Measurements from ENCODE around the gene IGSF21. TPM values are rescaled to one million over a fixed set of nuclear protein-coding genes. Genes with fewer than 3 reads are reported as not detected.

IGSF21 gene
- total RNA-seq, 3 donors from 2014 or later (not counting 1 experiment from before 2014, with no cell fraction given): not detected

- no peak overlapping the region for H3K27ac Mint-ChIP-seq
- Histone ChIP-seq H3K36me3 (ENCODE audit: control insufficient read depth, insufficient read depth, low read length) (no peaks in the 10 kb centered on the region), H3K4me1 (ENCODE audit: control insufficient read depth, insufficient read depth, low read length) (no peaks in the 10 kb centered on the region), H3K27me3 (ENCODE audit: control insufficient read depth, insufficient read depth, low read length) (no peaks in the 10 kb centered on the region), H3K4me3 (ENCODE audit: low read length) (no peak overlapping the region), H3K27ac (ENCODE audit: low read length) (no peak overlapping the region), H3K9me3 (ENCODE audit: control insufficient read depth, insufficient read depth, low read length) (no peaks in the 10 kb centered on the region)
- H3K9me3 Mint-ChIP-seq: no peaks in the 10 kb centered on the region
- TF ChIP-seq CTCF (IDR thresholded peaks at IDR 0.05): no peak
- H3K36me3 Mint-ChIP-seq: no peaks in the 10 kb centered on the region
- H3K4me3 Mint-ChIP-seq: no peak overlapping the region
- no peak for DNase-seq
- intact Hi-C loops (cut with micrococcal nuclease): no loop called here
- no peak for ATAC-seq
- WGBS (ENCODE audit: insufficient coverage): 75% methylated on average over 7 of the region's 7 CpGs
- no peaks in the 10 kb centered on the region for H3K4me1 Mint-ChIP-seq
- H3K27me3 Mint-ChIP-seq (ENCODE audit: low read depth in 2 of 2): peaks cover 13 to 17% of the 10 kb centered on the region in 2 donors
Observed at GRCh38 chr1:18396247-18396980, 288.8 kb downstream of the IGSF21 start.

- DNase-seq (no peak), ATAC-seq (no peak)
- Mint-ChIP-seq H3K27me3 (ENCODE audit: low read depth in 2 of 2) (peaks cover 16 to 17% of the 10 kb centered on the region in 2 donors), H3K27ac (no peak overlapping the region), H3K9me3 (no peaks in the 10 kb centered on the region), H3K4me1 (no peaks in the 10 kb centered on the region), H3K36me3 (no peaks in the 10 kb centered on the region), H3K4me3 (no peak overlapping the region)
- TF ChIP-seq CTCF (IDR thresholded peaks at IDR 0.05): no peak
- 69% methylated on average over 4 of the region's 4 CpGs for whole genome bisulfite sequencing (ENCODE audit: insufficient coverage)
- Histone ChIP-seq H3K4me3 (ENCODE audit: low read length) (no peak overlapping the region), H3K4me1 (ENCODE audit: control insufficient read depth, insufficient read depth, low read length) (no peaks in the 10 kb centered on the region), H3K9me3 (ENCODE audit: control insufficient read depth, insufficient read depth, low read length) (no peaks in the 10 kb centered on the region), H3K27me3 (ENCODE audit: control insufficient read depth, insufficient read depth, low read length) (no peaks in the 10 kb centered on the region), H3K36me3 (ENCODE audit: control insufficient read depth, insufficient read depth, low read length) (no peaks in the 10 kb centered on the region), H3K27ac (ENCODE audit: low read length) (no peak overlapping the region)
- intact Hi-C loops (cut with micrococcal nuclease): no loop called here
Observed at GRCh38 chr1:18397641-18398040, 290.0 kb downstream of the IGSF21 start.

- Mint-ChIP-seq H3K27me3 (ENCODE audit: low read depth in 2 of 2) (peaks cover 16 to 28% of the 10 kb centered on the region in 2 donors), H3K4me3 (no peak overlapping the region), H3K27ac (no peak overlapping the region), H3K9me3 (no peaks in the 10 kb centered on the region), H3K36me3 (no peaks in the 10 kb centered on the region), H3K4me1 (no peaks in the 10 kb centered on the region)
- DNase-seq (no peak), ATAC-seq (no peak)
- Histone ChIP-seq H3K9me3 (ENCODE audit: control insufficient read depth, insufficient read depth, low read length) (no peaks in the 10 kb centered on the region), H3K27ac (ENCODE audit: low read length) (no peak overlapping the region), H3K4me3 (ENCODE audit: low read length) (no peak overlapping the region), H3K4me1 (ENCODE audit: control insufficient read depth, insufficient read depth, low read length) (no peaks in the 10 kb centered on the region), H3K36me3 (ENCODE audit: control insufficient read depth, insufficient read depth, low read length) (no peaks in the 10 kb centered on the region), H3K27me3 (ENCODE audit: control insufficient read depth, insufficient read depth, low read length) (no peaks in the 10 kb centered on the region)
- 63% methylated on average over 5 of the region's 5 CpGs for WGBS (ENCODE audit: insufficient coverage)
- intact Hi-C loops (cut with micrococcal nuclease): no loop called here
- no peak for TF ChIP-seq CTCF (IDR thresholded peaks at IDR 0.05)
Observed at GRCh38 chr1:18398791-18399530, 291.4 kb downstream of the IGSF21 start.
